HCT116 (cell line): ENCODE measurements around the gene TNS3. TPM values are rescaled to one million over a fixed set of nuclear protein-coding genes. Genes with fewer than 3 reads are reported as not detected.

Experiments
- ATAC-seq: fragments of 200-7000 bp; cut with Tn5 transposase; 2 replicates; pipeline ENCODE4 v1.9.1; 2020; ENCODE audit warnings: mild to moderate bottlenecking, moderate library complexity
- BruUV-seq: library from RNA; stranded (reverse); fragments of 400-500 nt; replicated peaks from 2 replicates; lab custom pipeline; 2021; lab: Mats Ljungman, UMichigan
- CTCF ChIA-PET: fragments of 300-600 bp; sonication (Branson Sonifier 250); formaldehyde crosslinking; loops from one replicate; lab custom pipeline; 2021; ENCODE audit warnings: antibody characterized with exemption; lab: Charles Lee
- POLR2A ChIA-PET: fragments of 300-600, 350-600 bp; sonication (Branson Sonifier 250); formaldehyde crosslinking; loops from one replicate; lab custom pipeline; 2021; ENCODE audit warnings: antibody characterized with exemption; lab: Charles Lee
- RAD21 ChIA-PET, 2 experiments: fragments of 300-600 bp; sonication (Branson Sonifier 250); formaldehyde crosslinking; loops; one replicate each; lab custom pipeline; 2023; ENCODE audit warnings: low total read pairs in 2 of 2; ENCODE audit not compliant: uncharacterized antibody in 2 of 2, unreplicated experiment in 2 of 2, low non-redundant PET in 1 of 2; lab: Charles Lee
- DNase-seq: peaks from one replicate; pipeline ENCODE4 v3.0.0-alpha.2; 2010; ENCODE audit warnings: low read depth, low spot score
- H2AFZ ChIP-seq: fragments of 200-600 bp; shearing (Covaris generic), sonication (generic); 2 replicates; pipeline ENCODE4 v1.6.1; 2017; ENCODE audit warnings: low read depth, mixed run types, mixed read lengths, antibody characterized with exemption, low read length; ENCODE audit not compliant: poor library complexity, severe bottlenecking
- H3K27ac ChIP-seq: 2 replicates; pipeline ENCODE4 v1.5.1; 2012; ENCODE audit warnings: low read depth, low read length
- H3K27me3 ChIP-seq: fragments of 200-600 bp; sonication (generic); 2 replicates; pipeline ENCODE4 v1.6.1; 2016; ENCODE audit warnings: mixed run types, low read length, mixed read lengths; ENCODE audit not compliant: insufficient read depth
- H3K36me3 ChIP-seq, 2 experiments: fragments of 200-500 bp in 1 of 2; fragments of 200-600 bp in 1 of 2; sonication (Bioruptor generic) in 1 of 2; sonication (generic) in 1 of 2; 2 replicates each; pipeline versions ENCODE4 v1.5.1 to v1.6.1; 2014 to 2016; ENCODE audit warnings: low read length in 2 of 2, inconsistent platforms in 1 of 2, mixed read lengths in 1 of 2, mixed run types in 1 of 2; ENCODE audit not compliant: insufficient read depth in 2 of 2, control insufficient read depth in 1 of 2
- H3K4me1 ChIP-seq, 2 experiments: fragments of 200-600 bp in 1 of 2; sonication (generic) in 1 of 2; 2 replicates each; pipeline versions ENCODE4 v1.5.1 to v1.6.1; 2012 to 2017; ENCODE audit warnings: low read length in 2 of 2, inconsistent platforms in 1 of 2, mild to moderate bottlenecking in 1 of 2, mixed read lengths in 1 of 2, mixed run types in 1 of 2, moderate library complexity in 1 of 2; ENCODE audit not compliant: insufficient read depth in 2 of 2, control insufficient read depth in 1 of 2
- H3K4me2 ChIP-seq: fragments of 200-600 bp; sonication (generic); 2 replicates; pipeline ENCODE4 v1.6.1; 2017; ENCODE audit warnings: mixed run types, low read length, mixed read lengths
- H3K4me3 ChIP-seq, 2 experiments: fragments of 200-600 bp in 1 of 2; sonication (generic) in 1 of 2; replicated peaks in 1 of 2; 2 replicates each; pipeline ENCODE4 v1.5.1; 2011 to 2016; ENCODE audit warnings: low read length in 2 of 2, control low read depth in 1 of 2, low read depth in 1 of 2, mild to moderate bottlenecking in 1 of 2, mixed read lengths in 1 of 2, mixed run types in 1 of 2
- H3K79me2 ChIP-seq: fragments of 200-600 bp; sonication (generic); 2 replicates; pipeline ENCODE4 v1.6.1; 2017; ENCODE audit warnings: mild to moderate bottlenecking, mixed run types, low read length, moderate library complexity, mixed read lengths; ENCODE audit not compliant: insufficient read depth
- H3K9ac ChIP-seq: fragments of 200-600 bp; sonication (generic); 2 replicates; pipeline ENCODE4 v1.6.1; 2016; ENCODE audit warnings: low read length, mixed read lengths
- H3K9me2 ChIP-seq: fragments of 200-600 bp; sonication (generic), shearing (Covaris generic); 2 replicates; pipeline ENCODE4 v1.6.1; 2017; ENCODE audit warnings: mixed run types, mild to moderate bottlenecking, moderate library complexity; ENCODE audit not compliant: insufficient read depth
- H3K9me3 ChIP-seq, 2 experiments: fragments of 200-500 bp in 1 of 2; fragments of 200-600 bp in 1 of 2; sonication (Bioruptor generic) in 1 of 2; sonication (generic) in 1 of 2; 2 replicates each; pipeline ENCODE4 v1.6.1; 2014 to 2017; ENCODE audit warnings: low read length in 2 of 2, mixed read lengths in 2 of 2, inconsistent platforms in 1 of 2, low read depth in 1 of 2, mild to moderate bottlenecking in 1 of 2, mixed run types in 1 of 2, moderate library complexity in 1 of 2; ENCODE audit not compliant: control insufficient read depth in 1 of 2, insufficient read depth in 1 of 2
- H4K20me1 ChIP-seq: fragments of 200-600 bp; sonication (generic), shearing (Covaris generic); 2 replicates; pipeline ENCODE4 v1.6.1; 2017; ENCODE audit warnings: mixed run types, mild to moderate bottlenecking, moderate library complexity; ENCODE audit not compliant: insufficient read depth
- CEBPB ChIP-seq: IDR thresholded peaks from 2 replicates; pipeline ENCODE4 v1.6.1; 2012; ENCODE audit warnings: low read depth
- CTCF ChIP-seq, 3 experiments: fragments of 200-600 bp in 1 of 3; sonication (generic) in 1 of 3; IDR thresholded peaks in 2 of 3; conservative IDR thresholded peaks in 1 of 3; 2 replicates each; pipeline ENCODE4 v1.5.1; 2012 to 2017; ENCODE audit warnings: low read depth in 2 of 3, low read length in 2 of 3, antibody characterized with exemption in 1 of 3, borderline replicate concordance in 1 of 3, control low read depth in 1 of 3, mild to moderate bottlenecking in 1 of 3, mixed read lengths in 1 of 3, mixed run types in 1 of 3, moderate library complexity in 1 of 3; ENCODE audit not compliant: insufficient read depth in 1 of 3
- EGR1 ChIP-seq: IDR thresholded peaks from 2 replicates; pipeline ENCODE4 v1.6.1; 2012; ENCODE audit warnings: low read depth
- ELF1 ChIP-seq: IDR thresholded peaks from 2 replicates; pipeline ENCODE4 v1.6.1; 2012; ENCODE audit warnings: low read depth, borderline replicate concordance
- EZH2 ChIP-seq: fragments of 200-600 bp; sonication (generic); IDR thresholded peaks from 2 replicates; pipeline ENCODE4 v1.6.1; 2017; ENCODE audit warnings: antibody characterized with exemption, mixed run types
- EZH2phosphoT487 ChIP-seq: fragments of 200-600 bp; IDR thresholded peaks from 2 replicates; pipeline ENCODE4 v1.6.1; 2018; ENCODE audit warnings: antibody characterized with exemption, borderline replicate concordance
- FOSL1 ChIP-seq: IDR thresholded peaks from 2 replicates; pipeline ENCODE4 v1.6.1; 2012; ENCODE audit warnings: low read depth
- JUND ChIP-seq: IDR thresholded peaks from 2 replicates; pipeline ENCODE4 v1.6.1; 2012
- RAD21 ChIP-seq: IDR thresholded peaks from 2 replicates; pipeline ENCODE4 v1.6.1; 2012; ENCODE audit warnings: low read depth, mild to moderate bottlenecking
- REST ChIP-seq: IDR thresholded peaks from 2 replicates; pipeline ENCODE4 v1.6.1; 2012; ENCODE audit warnings: low read depth
- SIN3A ChIP-seq: IDR thresholded peaks from 2 replicates; pipeline ENCODE4 v1.6.1; 2012; ENCODE audit warnings: low read depth
- SP1 ChIP-seq: IDR thresholded peaks from 2 replicates; pipeline ENCODE4 v1.6.1; 2012; ENCODE audit warnings: low read depth
- SRF ChIP-seq: IDR thresholded peaks from 2 replicates; pipeline ENCODE4 v1.6.1; 2012; ENCODE audit warnings: low read depth
- TCF7L2 ChIP-seq: IDR thresholded peaks from 2 replicates; pipeline ENCODE4 v1.7.0; 2011; ENCODE audit warnings: borderline replicate concordance, inconsistent platforms; ENCODE audit not compliant: insufficient read depth, insufficient read length; ENCODE audit errors: extremely low read depth
- YY1 ChIP-seq: IDR thresholded peaks from 2 replicates; pipeline ENCODE4 v1.6.1; 2011; ENCODE audit warnings: low read length, low read depth, moderate library complexity, mild to moderate bottlenecking; ENCODE audit not compliant: insufficient replicate concordance; ENCODE audit errors: extremely low read depth
- ZBTB33 ChIP-seq: IDR thresholded peaks from 2 replicates; pipeline ENCODE4 v1.6.1; 2011; ENCODE audit warnings: mild to moderate bottlenecking, low read length, moderate library complexity; ENCODE audit not compliant: insufficient replicate concordance; ENCODE audit errors: extremely low read depth
- ZFX ChIP-seq: fragments of 450-650 bp; IDR thresholded peaks from 2 replicates; pipeline ENCODE4 v1.6.1; 2017
- ZNF274 ChIP-seq: fragments of 200-500 bp; sonication (Bioruptor generic); IDR thresholded peaks from 2 replicates; pipeline ENCODE4 v1.6.1; 2014; ENCODE audit warnings: mild to moderate bottlenecking, low read depth, low read length, inconsistent platforms
- intact Hi-C: fragments of 100-400 bp; cut with micrococcal nuclease; formaldehyde crosslinking; loops from 2 replicates; pipeline ENCODE4 v1.10.0; 2022
- total RNA-seq: library from RNA; stranded (reverse); gene quantifications from one replicate; pipeline ENCODE4 v1.2.1, GENCODE V29; 2021; ENCODE audit not compliant: unreplicated experiment
- TF ChIP-seq, protein P1 (sequence below): IDR thresholded peaks from 2 replicates; pipeline ENCODE4 v1.6.1; 2012
- TF ChIP-seq, protein P2 (sequence below): IDR thresholded peaks from 2 replicates; pipeline ENCODE4 v1.6.1; 2012

TNS3 gene
- total RNA-seq, 1 experiment from 2014 or later = 9.1 TPM

DNA sequence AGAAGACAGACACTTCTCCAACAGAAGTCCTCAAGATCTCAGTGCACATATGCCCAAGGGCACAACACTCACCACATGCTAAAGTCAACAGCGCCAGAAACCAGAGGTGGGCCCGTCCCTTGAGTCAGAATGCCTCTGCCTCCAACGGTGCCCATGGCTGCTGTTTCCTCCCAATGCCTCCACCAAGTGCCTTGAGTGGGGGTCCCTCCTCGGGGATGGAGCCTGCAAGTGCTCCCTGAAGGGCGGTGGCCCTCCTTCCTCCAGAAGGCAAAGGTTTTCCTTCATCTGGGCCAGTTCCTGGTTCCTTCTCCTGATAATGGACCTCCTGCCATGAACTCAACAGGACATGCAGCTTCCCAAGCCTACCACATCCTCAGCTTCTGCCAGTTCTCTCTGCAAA, 58.5 kb downstream of the TNS3 start:
- CTCF ChIA-PET = no interaction called here

More for the DNA sequence above, 58.5 kb downstream of the TNS3 start:
- no peak overlapping the region for H2AFZ ChIP-seq
- no peaks in the 10 kb centered on the region for H4K20me1 ChIP-seq
- no peak overlapping the region for H3K4me3 ChIP-seq
- H3K27ac ChIP-seq = no peak overlapping the region
- BruUV-seq = no TSS peak
- H3K9ac ChIP-seq = no peak overlapping the region
- H3K36me3 ChIP-seq = no peaks in the 10 kb centered on the region
- no peaks in the 10 kb centered on the region for H3K9me2 ChIP-seq
- DNase-seq (no peak), ATAC-seq (no peak)
- no peaks in the 10 kb centered on the region for H3K79me2 ChIP-seq
- intact Hi-C loops = no loop called here
- H3K9me3 ChIP-seq = no peaks in the 10 kb centered on the region
- no peak overlapping the region for H3K4me2 ChIP-seq
- H3K27me3 ChIP-seq = no peaks in the 10 kb centered on the region
- POLR2A ChIA-PET = no interaction called here
- H3K4me1 ChIP-seq = no peaks in the 10 kb centered on the region
- no peak for TF ChIP-seq TCF7L2
- TF ChIP-seq ZNF274 = no peak
- no peak for TF ChIP-seq YY1
- TF ChIP-seq EZH2phosphoT487 = no peak
- TF ChIP-seq JUND = no peak
- no peak for TF ChIP-seq SIN3A
- TF ChIP-seq CTCF (IDR thresholded peaks at IDR 0.05 in 2 of 3, conservative IDR thresholded peaks at IDR 0.05 in 1 of 3; ENCODE audit: borderline replicate concordance in 1 of 3, insufficient read depth in 1 of 3, low read depth in 2 of 3, low read length in 2 of 3) = no peak
- TF ChIP-seq ELF1 = no peak
- TF ChIP-seq REST = no peak
- TF ChIP-seq RAD21 = no peak
- TF ChIP-seq, protein P1, sequence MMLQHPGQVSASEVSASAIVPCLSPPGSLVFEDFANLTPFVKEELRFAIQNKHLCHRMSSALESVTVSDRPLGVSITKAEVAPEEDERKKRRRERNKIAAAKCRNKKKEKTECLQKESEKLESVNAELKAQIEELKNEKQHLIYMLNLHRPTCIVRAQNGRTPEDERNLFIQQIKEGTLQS = no peak
- no peak for TF ChIP-seq ZBTB33
- no peak for TF ChIP-seq EGR1
- no peak for TF ChIP-seq SRF
- TF ChIP-seq FOSL1 = no peak
- no peak for TF ChIP-seq CEBPB
- no peak for TF ChIP-seq ZFX
- TF ChIP-seq, protein P2, sequence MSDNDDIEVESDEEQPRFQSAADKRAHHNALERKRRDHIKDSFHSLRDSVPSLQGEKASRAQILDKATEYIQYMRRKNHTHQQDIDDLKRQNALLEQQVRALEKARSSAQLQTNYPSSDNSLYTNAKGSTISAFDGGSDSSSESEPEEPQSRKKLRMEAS = no peak
- TF ChIP-seq SP1 = no peak
- TF ChIP-seq EZH2 = no peak
- RAD21 ChIA-PET = no interaction called here
